Measurements from ENCODE around the gene SAFB2. TPM values are rescaled to one million over a fixed set of nuclear protein-coding genes. Genes with fewer than 3 reads are reported as not detected.
A peak's percentile ranks its signal among the peaks of the same experiment; 100 is the strongest.

The SAFB2 gene
- total RNA-seq, 2 experiments from 2014 or later: 131 to 140 TPM

DNA sequence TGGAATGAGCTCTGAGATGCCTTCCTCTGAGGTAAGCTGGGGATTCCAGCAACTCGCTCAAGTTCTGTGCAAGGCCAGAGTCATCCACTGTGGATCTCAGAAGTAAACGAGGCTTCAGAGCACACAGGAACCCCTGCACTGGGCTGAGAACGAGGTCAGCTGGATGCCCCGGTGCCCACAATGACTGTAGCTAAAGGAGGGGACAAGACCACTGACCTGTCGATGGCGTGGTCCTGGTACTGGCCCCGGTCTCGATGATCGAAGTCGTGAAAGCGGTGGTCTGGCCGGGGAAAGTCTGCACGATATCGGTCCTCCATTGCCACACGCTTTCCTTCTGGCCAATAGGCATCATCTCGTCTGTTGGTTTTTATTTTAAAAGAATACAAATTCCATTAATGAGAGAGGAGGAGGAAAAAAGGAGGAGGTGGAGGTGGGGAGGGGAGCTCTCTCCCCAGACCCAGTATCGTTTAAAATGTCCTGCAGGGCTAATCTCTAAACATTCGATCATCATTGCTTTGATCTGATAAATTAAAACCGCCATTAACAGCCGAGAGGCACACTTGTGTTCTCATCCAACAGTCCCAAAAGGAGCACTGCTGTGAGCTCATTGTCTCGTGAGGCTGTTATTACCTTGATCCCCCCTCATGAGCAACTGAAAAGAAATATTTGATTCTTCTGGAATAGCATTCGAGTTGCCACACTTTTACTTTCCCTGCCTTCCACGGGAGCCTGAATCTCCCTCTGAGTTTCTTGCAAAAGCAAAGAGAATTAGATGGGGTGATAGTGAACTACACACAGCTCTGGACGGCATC, 29.8 kb downstream of the SAFB2 start:
- H3K27me3 Mint-ChIP-seq: no peaks in the 10 kb centered on the region
- ATAC-seq (ENCODE audit: low read depth): no peak
- no peak overlapping the region for H3K4me3 Mint-ChIP-seq
- POLR2A ChIA-PET: interaction anchor here (0.6 kb wide), 1 partner anchor 94 kb away, joined by 3 read pairs; no protein-coding TSS in a partner anchor
- H3K4me1 Mint-ChIP-seq: no peaks in the 10 kb centered on the region
- H3K9me3 Mint-ChIP-seq: no peaks in the 10 kb centered on the region
- no peak for DNase-seq
- H3K36me3 Mint-ChIP-seq: peaks cover 21% of the 10 kb centered on the region
- no peak overlapping the region for H3K27ac Mint-ChIP-seq

DNA sequence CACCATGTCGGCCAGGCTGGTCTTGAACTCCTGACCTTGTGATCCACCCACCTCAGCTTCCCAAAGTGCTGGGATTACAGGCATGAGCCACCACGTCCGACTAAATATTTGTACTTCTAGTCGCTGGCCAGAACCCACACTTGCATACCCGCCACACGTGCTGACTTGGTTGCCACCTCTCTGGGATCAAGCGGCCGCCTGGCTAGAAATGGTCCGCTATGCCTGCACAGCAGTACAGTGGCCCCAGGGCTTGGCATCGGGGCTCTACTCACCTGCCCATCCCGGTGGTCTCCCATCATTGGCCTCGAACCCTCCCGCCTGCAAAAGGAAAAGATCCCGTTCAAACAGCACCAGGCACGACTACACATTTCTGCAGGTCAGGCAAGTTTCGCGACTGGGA, 31.1 kb downstream of the SAFB2 start:
- H3K27ac Mint-ChIP-seq: no peak overlapping the region
- H3K27me3 Mint-ChIP-seq: no peaks in the 10 kb centered on the region

DNA sequence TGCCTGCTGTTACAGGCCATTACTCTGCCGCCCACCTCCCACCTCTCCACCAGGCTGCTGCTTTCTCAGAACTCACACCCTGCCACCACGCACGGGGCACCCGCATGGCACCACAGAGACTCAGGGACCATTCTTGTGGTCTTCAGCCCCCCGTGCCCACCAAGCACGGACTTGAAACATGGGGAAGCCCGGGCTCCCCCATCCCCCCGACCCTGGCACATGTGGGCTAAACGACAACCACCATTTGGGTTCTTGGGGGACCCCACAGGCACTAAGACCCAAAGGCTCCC, 31.8 kb downstream of the SAFB2 start:
- no peak for DNase-seq
- Mint-ChIP-seq H3K4me1 (peaks cover 2% of the 10 kb centered on the region), H3K27ac (no peak overlapping the region), H3K9me3 (no peaks in the 10 kb centered on the region), H3K4me3 (no peak overlapping the region), H3K36me3 (peaks cover 18% of the 10 kb centered on the region), H3K27me3 (no peaks in the 10 kb centered on the region)
- POLR2A ChIA-PET: no interaction called here
- no peak for ATAC-seq (ENCODE audit: low read depth)

More for the DNA sequence above, 31.1 kb downstream of the SAFB2 start:
- no peaks in the 10 kb centered on the region for H3K9me3 Mint-ChIP-seq
- H3K4me3 Mint-ChIP-seq: no peak overlapping the region
- H3K4me1 Mint-ChIP-seq: peaks cover 2% of the 10 kb centered on the region
- DNase-seq (no peak), ATAC-seq (ENCODE audit: low read depth) (no peak)
- POLR2A ChIA-PET: no interaction called here
- H3K36me3 Mint-ChIP-seq: peaks cover 18% of the 10 kb centered on the region

- H3K27me3 Mint-ChIP-seq: no peaks in the 10 kb centered on the region
- peaks cover 2% of the 10 kb centered on the region for H3K4me1 Mint-ChIP-seq
- POLR2A ChIA-PET: no interaction called here
- peaks cover 16% of the 10 kb centered on the region for H3K36me3 Mint-ChIP-seq
- no peaks in the 10 kb centered on the region for H3K9me3 Mint-ChIP-seq
- no peak for DNase-seq
- no peak overlapping the region for H3K4me3 Mint-ChIP-seq
- no peak overlapping the region for H3K27ac Mint-ChIP-seq
- no peak for ATAC-seq (ENCODE audit: low read depth)
Measured at GRCh38 chr19:5590151-5590864, 32.3 kb downstream of the SAFB2 start.

DNA sequence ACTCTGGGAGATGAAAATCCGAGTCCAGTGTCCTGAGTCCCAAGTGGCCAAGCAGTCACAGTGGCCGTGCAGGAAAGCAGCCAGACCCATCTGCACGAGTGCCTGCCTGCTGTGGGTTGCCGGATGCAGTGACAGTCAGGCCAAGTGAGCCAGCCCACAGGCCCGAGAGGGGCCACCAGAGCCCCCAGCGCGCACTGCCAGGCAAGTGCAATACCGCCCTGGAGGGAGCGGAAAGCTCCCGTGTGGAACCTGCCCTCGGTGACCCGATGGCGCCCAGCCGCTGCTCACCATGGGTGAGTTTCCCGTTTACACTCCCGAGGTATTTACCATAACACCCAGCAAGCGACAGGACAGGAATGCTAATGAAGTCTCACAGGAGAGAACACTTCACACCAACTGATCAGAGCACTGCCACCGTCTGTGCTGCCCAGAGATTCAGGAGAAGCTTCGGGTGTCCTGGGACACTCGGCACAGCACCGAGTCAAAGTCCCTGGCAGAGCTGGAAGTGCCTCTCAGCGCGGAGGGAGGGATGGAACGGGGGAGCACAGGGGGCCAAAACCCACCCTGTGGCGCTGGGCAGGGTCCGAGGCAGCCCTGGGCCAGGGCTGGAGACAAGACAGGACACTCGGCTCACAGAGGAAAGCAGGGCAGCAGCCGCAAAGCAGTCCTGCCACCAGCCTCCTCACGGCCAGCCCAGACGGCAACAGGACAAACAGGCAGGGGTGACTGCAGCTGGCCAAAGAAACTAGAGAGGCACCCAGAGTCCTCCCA, 33.5 kb downstream of the SAFB2 start:
- peaks cover 13% of the 10 kb centered on the region for H3K36me3 Mint-ChIP-seq
- no peak overlapping the region for H3K4me3 Mint-ChIP-seq
- H3K27me3 Mint-ChIP-seq: no peaks in the 10 kb centered on the region
- H3K27ac Mint-ChIP-seq: no peak overlapping the region
- ATAC-seq (ENCODE audit: low read depth): no peak
- POLR2A ChIA-PET: no interaction called here
- no peaks in the 10 kb centered on the region for H3K9me3 Mint-ChIP-seq
- DNase-seq: no peak
- H3K4me1 Mint-ChIP-seq: peaks cover 2% of the 10 kb centered on the region

DNA sequence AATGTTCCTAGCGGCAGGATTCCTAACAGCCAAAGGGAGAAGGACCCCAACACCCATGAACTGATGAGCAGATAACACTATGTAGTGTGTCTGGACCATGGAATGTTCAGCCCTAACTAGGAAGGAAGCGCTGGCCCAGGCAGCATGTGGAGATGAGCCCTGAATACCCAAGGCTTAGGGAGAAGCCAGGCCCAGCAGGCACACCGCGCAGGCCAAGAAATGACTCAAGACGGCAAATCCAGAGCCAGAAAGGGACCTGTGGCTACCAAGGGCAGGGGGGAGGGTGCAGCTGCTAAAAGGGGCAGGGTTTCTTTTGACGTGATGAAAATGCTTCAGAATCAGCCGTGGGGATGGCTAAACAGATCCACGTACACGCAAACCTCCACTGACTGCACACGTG, 34.1 kb downstream of the SAFB2 start:
- no peak overlapping the region for H3K4me3 Mint-ChIP-seq
- no peaks in the 10 kb centered on the region for H3K27me3 Mint-ChIP-seq
- peaks cover 2% of the 10 kb centered on the region for H3K4me1 Mint-ChIP-seq
- no peak for ATAC-seq (ENCODE audit: low read depth)
- peaks cover 13% of the 10 kb centered on the region for H3K36me3 Mint-ChIP-seq
- POLR2A ChIA-PET: interaction anchor here (0.6 kb wide), 1 partner anchor 238 kb away, joined by 4 read pairs; no protein-coding TSS in a partner anchor
- no peak overlapping the region for H3K27ac Mint-ChIP-seq
- H3K9me3 Mint-ChIP-seq: no peaks in the 10 kb centered on the region
- no peak for DNase-seq

- H3K4me1 Mint-ChIP-seq: peaks cover 2% of the 10 kb centered on the region
- peaks cover 5% of the 10 kb centered on the region for H3K36me3 Mint-ChIP-seq
- no peak overlapping the region for H3K4me3 Mint-ChIP-seq
- no peaks in the 10 kb centered on the region for H3K27me3 Mint-ChIP-seq
- DNase-seq (no peak), ATAC-seq (ENCODE audit: low read depth) (no peak)
- H3K9me3 Mint-ChIP-seq: no peaks in the 10 kb centered on the region
- no peak overlapping the region for H3K27ac Mint-ChIP-seq
- POLR2A ChIA-PET: no interaction called here
Measured at GRCh38 chr19:5587661-5588060, 34.9 kb downstream of the SAFB2 start.

DNA sequence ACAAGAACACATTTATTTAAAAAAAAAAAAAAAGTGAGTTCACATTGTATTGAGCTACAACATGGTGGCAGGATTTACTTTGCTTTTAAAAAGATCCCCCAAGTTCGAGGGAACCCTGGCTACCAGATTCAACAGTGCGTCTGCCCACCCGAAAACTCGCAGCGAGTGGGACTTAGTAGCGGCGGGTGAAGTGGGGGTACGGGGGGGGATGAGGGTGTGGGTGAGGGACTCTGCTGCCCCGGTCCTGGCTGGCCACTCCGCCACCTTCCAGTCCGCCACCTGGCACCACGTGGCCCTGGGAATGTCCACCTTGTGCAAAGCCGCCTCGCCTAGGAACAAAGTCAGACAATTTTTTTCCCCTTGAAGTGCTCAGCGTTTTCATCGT, 35.5 kb downstream of the SAFB2 start:
- Mint-ChIP-seq H3K27ac (no peak overlapping the region), H3K4me3 (no peak overlapping the region), H3K9me3 (no peaks in the 10 kb centered on the region), H3K27me3 (no peaks in the 10 kb centered on the region), H3K36me3 (peaks cover 4% of the 10 kb centered on the region), H3K4me1 (peaks cover 2% of the 10 kb centered on the region)
- POLR2A ChIA-PET: no interaction called here
- ATAC-seq (ENCODE audit: low read depth): no peak
- DNase-seq: no peak

GRCh38 chr19:5586300-5587070, 36.1 kb downstream of the SAFB2 start:
- Mint-ChIP-seq H3K36me3 (peaks cover 4% of the 10 kb centered on the region), H3K4me3 (no peak overlapping the region), H3K9me3 (no peaks in the 10 kb centered on the region), H3K27ac (no peak overlapping the region), H3K4me1 (peaks cover 2% of the 10 kb centered on the region), H3K27me3 (no peaks in the 10 kb centered on the region)
- ATAC-seq (ENCODE audit: low read depth): no peak
- POLR2A ChIA-PET: interaction anchor here (0.7 kb wide), 1 partner anchor 34 kb away, joined by 3 read pairs; no protein-coding TSS in a partner anchor
- DNase-seq: no peak

- DNase-seq (no peak), ATAC-seq (ENCODE audit: low read depth) (peak; percentile 40)
- peaks cover 2% of the 10 kb centered on the region for H3K4me1 Mint-ChIP-seq
- no peak overlapping the region for H3K4me3 Mint-ChIP-seq
- H3K36me3 Mint-ChIP-seq: peaks cover 4% of the 10 kb centered on the region
- H3K9me3 Mint-ChIP-seq: no peaks in the 10 kb centered on the region
- H3K27ac Mint-ChIP-seq: peak overlapping the region; percentile 38
- POLR2A ChIA-PET: interaction anchor here (0.7 kb wide), 1 partner anchor 34 kb away, joined by 3 read pairs; no protein-coding TSS in a partner anchor
- no peaks in the 10 kb centered on the region for H3K27me3 Mint-ChIP-seq
Measured at GRCh38 chr19:5585461-5586299, 36.9 kb downstream of the SAFB2 start.

DNA sequence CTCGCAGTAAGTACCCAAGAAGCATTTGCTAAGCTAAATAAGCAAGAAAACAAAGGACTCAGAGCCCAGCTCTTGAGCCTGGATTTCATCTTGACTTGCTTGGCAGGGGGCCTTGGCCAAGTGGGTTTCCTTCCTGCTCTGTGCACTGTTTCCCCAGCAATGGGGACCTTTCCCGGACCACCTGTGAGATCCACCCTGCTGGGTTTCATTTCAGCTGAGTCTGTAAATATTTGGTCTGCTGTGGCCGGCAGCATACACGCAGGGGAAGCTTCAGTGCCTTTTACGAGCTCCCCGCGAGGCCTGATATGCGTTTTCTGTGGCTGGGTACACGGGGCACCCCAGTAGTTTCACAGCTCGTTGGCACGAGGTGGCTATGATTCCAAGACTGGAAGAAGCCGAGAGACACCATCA, 42.4 kb downstream of the SAFB2 start:
- ATAC-seq (ENCODE audit: low read depth) (no peak), DNase-seq (no peak)
- H3K27ac Mint-ChIP-seq: no peak overlapping the region
- no peaks in the 10 kb centered on the region for H3K27me3 Mint-ChIP-seq
- no peaks in the 10 kb centered on the region for H3K9me3 Mint-ChIP-seq
- no peaks in the 10 kb centered on the region for H3K36me3 Mint-ChIP-seq
- no peak overlapping the region for H3K4me3 Mint-ChIP-seq
- POLR2A ChIA-PET: interaction anchor here (1.1 kb wide), 1 partner anchor 32 kb away, joined by 3 read pairs; no protein-coding TSS in a partner anchor
- peaks cover 5% of the 10 kb centered on the region for H3K4me1 Mint-ChIP-seq

DNA sequence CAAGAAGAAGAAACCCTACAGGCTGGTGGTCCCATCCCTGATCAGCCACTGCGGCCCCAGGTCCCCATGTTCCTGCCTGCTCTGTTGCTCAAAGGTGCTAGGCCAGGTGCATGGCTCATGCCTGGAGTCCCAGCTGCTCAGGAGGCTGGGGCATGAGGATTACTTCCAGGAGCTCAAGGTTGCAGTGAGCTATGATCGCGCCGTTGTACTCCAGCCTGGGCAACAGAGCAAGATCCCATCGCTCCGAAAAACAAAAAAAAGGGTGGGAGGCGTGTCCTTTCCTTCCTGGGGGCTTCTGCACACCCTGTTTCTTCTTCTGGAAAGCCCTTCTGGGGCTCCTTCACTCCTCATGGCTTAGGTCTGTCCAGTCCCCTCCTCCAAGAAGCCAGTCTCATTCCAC, 42.9 kb downstream of the SAFB2 start:
- POLR2A ChIA-PET: interaction anchor here (1.1 kb wide), 1 partner anchor 32 kb away, joined by 3 read pairs; no protein-coding TSS in a partner anchor
- H3K4me3 Mint-ChIP-seq: no peak overlapping the region
- no peaks in the 10 kb centered on the region for H3K36me3 Mint-ChIP-seq
- H3K27me3 Mint-ChIP-seq: no peaks in the 10 kb centered on the region
- H3K9me3 Mint-ChIP-seq: no peaks in the 10 kb centered on the region
- peaks cover 5% of the 10 kb centered on the region for H3K4me1 Mint-ChIP-seq
- ATAC-seq (ENCODE audit: low read depth): no peak
- no peak for DNase-seq
- H3K27ac Mint-ChIP-seq: no peak overlapping the region
